ENCODE measurements around the gene CLEC18C.
"Not testable (repeated sequence)": the region's sequence is repeated elsewhere in the genome, so short reads cannot be mapped to it uniquely, and the experiment has no call there.

Gene CLEC18C

GRCh38 chr16:70173212-70173837 lies at the start of gene CLEC18C:
Gene CLEC18C, plus strand, starts transcription at chr16:70173787. Its CDS starts 492 bp downstream, at chr16:70174279.
- DNase-seq = not testable (repeated sequence)

GRCh38 chr16:70123822-70124221 lies 49.8 kb upstream of the CLEC18C start:
- not testable (repeated sequence) for DNase-seq

GRCh38 chr16:70126226-70126625 lies 47.4 kb upstream of the CLEC18C start:
- not testable (repeated sequence) for DNase-seq

- DNase-seq = not testable (repeated sequence)
Observed at GRCh38 chr16:70127706-70128105, 45.9 kb upstream of the CLEC18C start.

GRCh38 chr16:70128844-70129243 lies 44.7 kb upstream of the CLEC18C start:
- DNase-seq = not testable (repeated sequence)

GRCh38 chr16:70135796-70136195 lies 37.8 kb upstream of the CLEC18C start:
- not testable (repeated sequence) for DNase-seq

GRCh38 chr16:70136595-70136994 lies 37.0 kb upstream of the CLEC18C start:
- DNase-seq = not testable (repeated sequence)

DNA sequence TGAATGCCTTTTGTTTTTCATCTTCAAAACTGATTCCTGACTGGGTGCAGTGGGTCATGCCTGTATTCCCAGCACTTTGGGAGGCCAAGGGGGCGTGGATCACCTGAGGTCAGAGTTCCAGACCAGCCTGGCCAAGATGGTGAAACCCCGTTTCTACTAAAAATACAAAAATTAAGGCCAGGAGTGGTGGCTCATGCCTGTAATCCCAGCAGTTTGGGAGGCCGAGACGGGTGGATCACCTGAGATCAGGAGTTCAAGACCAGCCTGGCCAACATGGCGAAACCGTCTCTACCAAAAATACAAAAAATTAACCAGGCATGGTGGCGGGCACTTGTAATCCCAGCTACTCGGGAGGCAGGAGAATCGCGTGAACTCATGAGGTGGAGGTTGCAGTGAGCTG lies 30.8 kb upstream of the CLEC18C start:
- DNase-seq = not testable (repeated sequence)

DNA sequence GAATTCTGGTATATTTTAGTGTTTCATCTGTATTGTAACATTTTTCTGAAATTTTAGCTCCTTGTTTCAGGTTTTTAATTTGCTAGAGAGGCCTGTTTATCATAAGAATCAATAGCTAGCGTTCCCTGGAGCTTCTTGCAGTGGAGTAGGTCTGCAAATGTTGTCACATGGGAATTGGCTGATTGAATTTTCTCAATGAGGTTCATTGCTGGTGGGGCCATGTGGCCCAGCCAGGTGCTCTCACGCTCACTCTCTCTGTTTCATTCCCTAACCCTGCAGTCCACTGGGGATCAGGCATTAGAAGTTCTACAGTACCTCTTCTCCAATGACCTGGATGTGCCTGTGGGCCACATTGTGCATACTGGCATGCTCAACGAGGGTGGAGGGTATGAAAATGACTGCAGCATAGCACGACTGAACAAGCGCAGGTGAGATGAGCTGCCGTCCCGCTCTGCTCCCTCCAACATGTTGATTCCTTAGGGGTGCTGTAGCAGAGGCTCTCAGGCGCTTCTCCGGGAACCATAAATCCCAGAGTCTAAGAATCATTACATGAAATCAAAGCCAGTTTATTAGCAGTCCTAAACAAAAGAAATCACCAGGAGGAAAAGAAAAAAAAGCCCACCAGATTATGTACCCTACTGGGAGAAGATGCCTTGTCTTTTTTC lies 30.2 kb upstream of the CLEC18C start:
- DNase-seq = not testable (repeated sequence)

DNA sequence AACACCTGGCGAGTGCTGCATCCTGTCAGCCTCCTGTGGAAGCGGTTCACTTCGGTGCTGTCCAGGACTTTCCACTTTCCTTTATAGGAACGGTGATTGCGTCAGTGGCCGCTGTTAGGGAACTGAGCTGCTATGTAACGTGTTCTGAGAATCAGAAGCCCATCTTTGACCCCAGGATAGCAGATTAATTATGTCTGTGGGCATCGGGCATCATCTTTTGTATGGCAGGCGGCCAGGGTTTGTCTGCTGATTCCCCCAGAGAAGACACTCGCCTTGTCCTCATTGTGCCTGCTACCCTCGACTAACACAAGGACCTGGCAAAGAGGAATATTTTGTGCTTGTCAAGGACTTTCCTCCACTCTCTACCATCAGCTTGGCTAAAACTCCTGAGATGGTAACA lies 25.7 kb upstream of the CLEC18C start:
- DNase-seq = not testable (repeated sequence)

- DNase-seq = not testable (repeated sequence)
Observed at GRCh38 chr16:70148453-70148852, 25.1 kb upstream of the CLEC18C start.

DNA sequence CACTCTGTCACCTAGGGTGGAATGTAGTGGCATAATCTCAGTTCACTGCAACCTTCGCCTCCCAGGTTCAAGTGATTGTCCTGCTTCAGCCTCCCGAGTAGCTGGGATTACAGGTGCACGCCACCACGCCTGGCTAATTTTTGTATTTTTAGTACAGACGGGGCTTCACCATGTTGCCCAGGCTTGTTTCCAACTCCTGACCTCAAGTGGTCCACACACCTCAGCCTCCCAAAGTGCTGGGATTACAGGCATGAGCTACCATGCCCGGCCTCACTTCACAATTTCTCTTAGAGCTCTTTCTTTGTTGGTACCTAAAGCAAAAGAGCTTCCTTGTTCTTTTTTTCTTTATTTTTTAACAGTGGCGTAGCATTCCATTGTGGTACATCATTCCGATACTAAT lies 24.3 kb upstream of the CLEC18C start:
- not testable (repeated sequence) for DNase-seq

DNA sequence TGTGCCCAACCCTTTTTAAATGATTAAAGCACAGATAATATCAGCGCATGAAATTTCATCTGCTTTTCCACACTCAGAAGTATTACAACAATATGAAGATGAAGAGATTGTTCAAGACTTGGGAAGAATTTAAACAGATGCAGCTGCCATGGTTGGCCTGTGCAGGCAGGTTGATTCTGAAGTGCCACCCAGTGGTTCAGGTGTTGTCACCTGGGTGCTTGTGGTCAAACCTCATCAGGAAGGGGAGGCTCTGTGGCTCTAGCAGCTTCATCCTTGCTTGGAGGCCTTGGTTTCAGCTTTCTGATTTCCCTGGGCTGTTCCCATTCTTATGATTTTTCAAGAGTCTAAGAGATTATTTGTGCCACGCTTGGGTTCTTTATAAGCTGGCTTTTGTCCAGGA lies 22.2 kb upstream of the CLEC18C start:
- peak; percentile 98 for DNase-seq

DNA sequence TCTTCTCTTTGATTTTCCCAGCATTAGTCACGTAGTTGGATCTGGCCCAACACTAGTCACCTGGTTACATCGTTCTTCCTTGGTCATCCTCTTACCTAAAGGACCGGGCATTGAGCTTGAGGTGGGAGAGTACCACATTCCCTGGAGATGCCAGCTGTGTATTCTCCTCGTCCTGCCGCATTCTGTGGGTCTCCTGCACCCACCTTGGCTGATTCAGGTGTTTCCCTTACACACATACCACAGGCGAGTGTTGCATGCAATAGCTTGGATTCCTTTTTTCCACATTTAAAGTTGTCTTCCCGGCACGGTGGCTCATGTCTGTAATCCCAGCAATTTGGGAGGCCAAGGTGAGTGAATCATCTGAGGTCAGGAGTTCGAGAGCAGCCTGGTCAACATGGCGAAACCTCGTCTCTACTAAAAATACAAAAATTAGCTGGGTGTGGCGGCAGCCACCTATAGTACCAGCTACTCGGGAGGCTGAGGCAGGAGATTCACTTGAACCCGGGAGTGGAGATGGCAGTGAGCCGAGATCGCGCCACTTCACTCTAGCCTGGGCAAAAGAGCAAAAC lies 21.6 kb upstream of the CLEC18C start:
- peak; percentile 97 for DNase-seq

DNA sequence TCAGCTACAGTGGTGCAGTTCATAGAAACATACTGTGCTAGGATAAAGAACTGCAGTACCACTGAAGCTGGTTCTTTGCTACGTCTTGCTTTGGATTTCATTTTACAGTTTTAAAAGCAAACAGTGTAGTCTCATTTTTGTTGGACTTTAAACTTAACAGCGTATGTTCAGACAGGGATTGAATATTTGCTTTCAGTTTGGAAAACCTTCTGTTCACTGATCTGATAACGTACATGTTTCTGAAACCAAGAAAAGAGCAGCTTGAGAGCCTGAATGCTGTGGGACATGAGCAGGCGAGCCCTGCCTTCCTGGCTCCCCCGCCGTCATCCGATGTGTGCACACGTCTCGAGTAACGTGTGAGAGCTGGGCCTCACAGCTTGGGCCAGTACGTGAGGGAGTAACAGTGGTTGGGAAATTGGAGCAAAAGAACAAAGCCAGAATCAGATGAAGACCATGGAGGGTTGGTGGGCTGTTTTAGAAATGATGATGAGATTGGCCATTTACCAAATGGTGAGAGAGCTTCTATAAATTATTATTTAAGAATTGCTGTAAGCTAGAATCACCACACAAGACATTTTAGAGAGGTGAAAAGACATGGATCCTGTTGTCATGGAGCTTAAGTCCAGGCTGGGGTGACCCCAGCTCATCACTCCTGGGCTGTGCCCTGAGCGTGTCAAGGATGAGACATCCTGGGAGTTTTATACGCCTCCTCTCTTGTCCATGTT lies 20.8 kb upstream of the CLEC18C start:
- DNase-seq = no peak

- not testable (repeated sequence) for DNase-seq
Observed at GRCh38 chr16:70154736-70155135, 18.9 kb upstream of the CLEC18C start.

DNA sequence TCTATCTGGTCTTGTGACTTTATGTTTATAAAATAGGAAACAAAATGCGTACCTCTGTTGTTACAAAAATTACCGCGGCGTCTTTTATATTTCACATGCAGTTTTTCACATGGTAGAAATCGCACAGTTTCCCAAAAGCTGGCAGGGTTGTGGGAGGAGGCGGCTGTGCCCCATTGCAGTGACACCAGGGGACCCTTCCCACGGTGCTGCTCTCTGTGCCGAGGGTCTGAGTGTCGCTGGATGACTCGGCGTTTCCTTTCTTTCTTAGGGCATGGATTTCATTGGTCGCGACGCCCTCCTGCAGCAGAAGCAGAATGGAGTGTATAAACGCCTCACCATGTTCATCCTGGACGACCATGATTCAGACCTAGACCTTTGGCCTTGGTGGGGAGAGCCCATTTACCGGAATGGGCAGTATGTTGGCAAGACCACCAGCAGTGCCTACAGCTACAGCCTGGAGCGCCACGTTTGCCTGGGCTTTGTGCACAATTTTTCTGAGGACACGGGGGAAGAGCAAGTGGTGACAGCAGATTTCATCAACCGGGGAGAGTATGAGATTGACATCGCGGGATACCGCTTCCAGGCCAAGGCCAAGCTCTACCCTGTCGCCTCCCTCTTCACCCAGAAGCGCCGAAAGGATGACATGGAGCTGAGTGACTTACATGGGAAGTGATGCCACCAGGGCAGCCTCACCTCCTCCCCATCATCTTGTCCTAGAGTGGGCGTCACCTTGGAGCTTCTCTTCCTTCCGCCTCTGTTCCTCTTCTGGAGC lies 17.2 kb upstream of the CLEC18C start:
- no peak for DNase-seq

DNA sequence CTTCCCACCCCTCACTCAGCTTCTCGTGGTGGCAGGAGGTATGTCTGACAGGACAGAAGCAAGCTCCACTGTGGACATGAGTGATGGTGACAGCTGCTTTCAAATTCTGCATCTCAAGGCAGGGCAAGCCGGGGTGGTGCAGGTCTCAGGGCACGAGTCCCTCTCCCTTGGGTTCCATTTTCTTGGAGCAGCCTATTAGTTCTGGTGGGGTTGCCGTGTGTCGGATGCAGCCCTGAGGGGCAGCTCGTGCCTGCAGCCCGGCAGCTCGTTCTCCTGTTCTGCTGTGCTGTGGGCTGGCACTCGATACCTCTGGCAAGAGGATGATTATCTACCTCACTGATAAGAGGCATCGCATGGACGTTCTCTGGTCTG lies 16.5 kb upstream of the CLEC18C start:
- DNase-seq = no peak

DNA sequence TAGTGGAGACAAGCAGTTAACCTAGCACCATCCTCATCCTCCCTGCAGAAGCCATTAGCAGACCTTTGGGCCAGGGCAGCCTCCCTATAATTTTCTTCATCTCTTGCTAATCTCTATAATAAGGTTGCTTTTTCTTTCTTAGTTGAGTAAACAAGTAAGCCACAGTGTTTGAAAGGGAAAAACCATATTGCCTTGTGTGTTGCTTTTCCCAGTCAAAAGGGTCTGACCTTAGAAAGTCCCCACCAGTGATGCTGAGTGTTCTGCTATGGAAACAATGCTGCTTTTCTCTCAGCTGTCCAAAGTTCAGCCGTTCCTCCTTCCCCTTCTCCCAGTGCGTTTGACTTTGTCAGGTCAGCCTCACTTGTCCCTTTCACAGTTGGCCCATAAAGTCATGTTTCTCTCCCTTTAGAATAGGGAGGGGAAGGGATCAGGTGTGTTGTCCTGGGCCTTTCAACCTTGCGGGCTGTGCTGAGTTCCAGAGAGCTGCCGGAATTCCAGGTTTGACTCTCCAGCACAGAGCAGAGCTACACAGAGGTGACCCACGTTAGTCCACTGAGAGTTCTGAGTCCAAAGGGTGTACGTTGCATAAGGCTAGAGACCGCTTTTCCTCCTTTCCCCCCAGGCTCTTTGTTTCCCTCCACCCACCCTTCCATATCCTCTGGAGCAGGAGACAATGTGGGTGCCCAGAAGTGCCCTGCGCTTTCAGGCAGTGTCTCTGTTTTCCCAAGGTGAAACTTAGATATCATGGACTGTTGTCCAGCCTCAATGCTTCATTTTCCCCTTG lies 15.9 kb upstream of the CLEC18C start:
- no peak for DNase-seq

DNA sequence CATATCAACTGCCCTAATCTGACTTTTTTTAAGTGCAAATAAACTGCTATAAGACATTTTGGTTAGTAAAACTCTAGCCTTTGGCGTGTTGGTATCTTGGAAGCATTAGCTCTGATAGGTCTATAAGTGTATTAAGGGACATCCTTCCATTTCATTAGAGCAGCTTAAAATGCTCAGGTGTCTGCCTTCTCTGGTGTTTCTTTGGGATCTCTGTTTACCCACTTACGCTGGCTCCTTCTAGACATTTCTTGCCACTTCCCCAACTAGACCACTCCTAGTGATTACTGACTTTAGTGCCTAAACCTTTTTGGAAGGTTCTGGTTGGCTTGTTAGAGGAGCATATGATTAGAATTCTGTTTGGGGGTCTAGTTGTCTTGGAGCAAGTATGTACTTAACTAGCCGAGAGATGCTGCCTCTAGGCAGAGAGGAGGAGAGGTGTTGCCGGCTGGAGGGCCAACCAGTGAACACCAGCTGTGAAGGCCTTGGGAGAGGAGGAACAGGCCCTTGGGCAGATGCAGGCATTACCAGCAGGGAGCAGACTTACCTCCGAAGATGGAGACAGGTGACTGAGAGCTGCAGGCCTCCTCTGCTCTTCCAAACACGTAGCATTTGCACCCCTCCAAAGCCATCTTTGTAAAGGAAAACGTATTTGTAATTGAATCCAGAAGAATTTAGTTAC lies 15.2 kb upstream of the CLEC18C start:
- no peak for DNase-seq
